ENCODE measurements around the gene ITK. TPM values are rescaled to one million over a fixed set of nuclear protein-coding genes. Genes with fewer than 3 reads are reported as not detected.

ITK gene
- total RNA-seq, 1 donor from 2014 or later: 0.36 TPM

DNA sequence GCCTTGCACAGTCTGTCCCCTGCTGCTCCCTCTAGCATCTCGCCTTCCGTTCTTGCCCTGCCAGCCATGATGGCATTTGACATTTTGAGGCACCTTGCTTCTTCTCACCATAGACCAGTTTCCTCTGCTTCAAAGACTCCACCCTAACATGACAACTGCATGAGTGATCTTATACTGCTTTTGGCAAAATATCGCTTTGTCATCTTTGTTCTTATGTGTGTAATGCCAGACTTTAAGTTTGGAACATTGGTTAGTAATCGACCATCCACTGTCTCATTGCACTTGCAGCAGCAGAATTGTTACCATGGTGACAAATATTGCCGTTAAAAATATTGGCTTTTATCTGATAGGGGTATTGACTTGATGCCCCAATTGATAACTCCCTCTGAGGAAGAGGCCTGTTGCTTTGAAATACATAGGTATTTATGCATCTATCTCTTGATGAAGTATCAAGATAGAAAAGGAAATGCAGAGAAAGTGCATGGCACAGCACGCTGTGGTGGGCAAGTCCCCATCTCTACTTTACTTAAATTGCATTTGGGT is 21.4 kb upstream of the ITK start:
- Histone ChIP-seq H3K36me3 (no peaks in the 10 kb centered on the region), H3K27me3 (ENCODE audit: low read depth) (peaks cover 25% of the 10 kb centered on the region), H3K4me1 (no peaks in the 10 kb centered on the region), H3K4me3 (no peak overlapping the region), H3K9me3 (replicated peaks) (no peaks in the 10 kb centered on the region), H3K27ac (replicated peaks) (no peak overlapping the region)
- intact Hi-C loops (cut with micrococcal nuclease): no loop called here
- TF ChIP-seq, protein P1, sequence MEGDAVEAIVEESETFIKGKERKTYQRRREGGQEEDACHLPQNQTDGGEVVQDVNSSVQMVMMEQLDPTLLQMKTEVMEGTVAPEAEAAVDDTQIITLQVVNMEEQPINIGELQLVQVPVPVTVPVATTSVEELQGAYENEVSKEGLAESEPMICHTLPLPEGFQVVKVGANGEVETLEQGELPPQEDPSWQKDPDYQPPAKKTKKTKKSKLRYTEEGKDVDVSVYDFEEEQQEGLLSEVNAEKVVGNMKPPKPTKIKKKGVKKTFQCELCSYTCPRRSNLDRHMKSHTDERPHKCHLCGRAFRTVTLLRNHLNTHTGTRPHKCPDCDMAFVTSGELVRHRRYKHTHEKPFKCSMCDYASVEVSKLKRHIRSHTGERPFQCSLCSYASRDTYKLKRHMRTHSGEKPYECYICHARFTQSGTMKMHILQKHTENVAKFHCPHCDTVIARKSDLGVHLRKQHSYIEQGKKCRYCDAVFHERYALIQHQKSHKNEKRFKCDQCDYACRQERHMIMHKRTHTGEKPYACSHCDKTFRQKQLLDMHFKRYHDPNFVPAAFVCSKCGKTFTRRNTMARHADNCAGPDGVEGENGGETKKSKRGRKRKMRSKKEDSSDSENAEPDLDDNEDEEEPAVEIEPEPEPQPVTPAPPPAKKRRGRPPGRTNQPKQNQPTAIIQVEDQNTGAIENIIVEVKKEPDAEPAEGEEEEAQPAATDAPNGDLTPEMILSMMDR (IDR thresholded peaks at IDR 0.05; ENCODE audit: borderline replicate concordance): no peak
- no peak for DNase-seq

DNA sequence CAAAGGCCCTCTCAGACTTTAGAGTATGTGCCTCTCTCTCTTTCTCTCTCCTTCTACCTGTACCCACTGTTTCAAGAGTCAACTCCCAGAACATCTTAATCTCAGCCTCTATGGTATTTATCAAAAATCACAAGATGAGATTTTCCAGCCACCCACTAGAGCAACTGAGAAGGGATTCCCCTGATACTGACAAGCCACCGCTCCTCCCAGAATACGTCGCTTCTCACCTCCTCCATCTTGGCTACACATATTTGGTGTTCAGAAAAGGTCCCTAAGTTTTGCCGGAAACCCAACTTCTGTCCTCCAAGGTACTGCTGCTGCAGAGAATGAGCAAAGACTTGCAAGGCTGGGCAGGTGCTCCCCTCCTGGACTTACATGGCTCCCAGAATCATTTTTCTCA is 20.6 kb upstream of the ITK start:
- H3K36me3 ChIP-seq: no peaks in the 10 kb centered on the region
- DNase-seq: no peak
- TF ChIP-seq, protein P1 (IDR thresholded peaks at IDR 0.05; ENCODE audit: borderline replicate concordance): no peak
- H3K27ac ChIP-seq (replicated peaks): no peak overlapping the region
- no peaks in the 10 kb centered on the region for H3K4me1 ChIP-seq
- H3K9me3 ChIP-seq (replicated peaks): no peaks in the 10 kb centered on the region
- peaks cover 31% of the 10 kb centered on the region for H3K27me3 ChIP-seq (ENCODE audit: low read depth)
- H3K4me3 ChIP-seq: no peak overlapping the region
- intact Hi-C loops (cut with micrococcal nuclease): no loop called here

DNA sequence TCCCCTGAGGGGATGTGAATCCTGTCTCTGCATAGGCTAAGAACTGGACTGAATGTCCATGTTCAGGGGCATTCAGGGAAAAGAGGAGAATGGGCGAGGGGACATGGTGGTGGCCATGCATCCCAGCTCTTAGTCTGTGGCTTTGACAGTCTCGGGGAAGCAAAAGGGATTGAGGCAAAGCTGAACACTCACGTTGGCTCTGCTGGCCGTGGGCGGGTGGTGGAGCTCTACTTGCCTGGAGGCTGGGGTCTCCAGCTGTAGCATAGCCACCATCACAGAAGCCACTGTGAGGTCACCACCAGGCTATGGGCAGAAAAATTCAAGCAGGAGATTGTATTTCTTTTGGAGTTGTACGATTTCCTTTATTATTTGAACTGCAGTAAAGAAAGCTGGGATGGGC is 18.6 kb upstream of the ITK start:
- intact Hi-C loops (cut with micrococcal nuclease): no loop called here
- H3K4me1 ChIP-seq: no peaks in the 10 kb centered on the region
- no peak overlapping the region for H3K4me3 ChIP-seq
- H3K27me3 ChIP-seq (ENCODE audit: low read depth): peaks cover 48% of the 10 kb centered on the region
- DNase-seq: no peak
- no peaks in the 10 kb centered on the region for H3K9me3 ChIP-seq (replicated peaks)
- H3K36me3 ChIP-seq: no peaks in the 10 kb centered on the region
- H3K27ac ChIP-seq (replicated peaks): no peak overlapping the region
- TF ChIP-seq, protein P1 (IDR thresholded peaks at IDR 0.05; ENCODE audit: borderline replicate concordance): no peak

DNA sequence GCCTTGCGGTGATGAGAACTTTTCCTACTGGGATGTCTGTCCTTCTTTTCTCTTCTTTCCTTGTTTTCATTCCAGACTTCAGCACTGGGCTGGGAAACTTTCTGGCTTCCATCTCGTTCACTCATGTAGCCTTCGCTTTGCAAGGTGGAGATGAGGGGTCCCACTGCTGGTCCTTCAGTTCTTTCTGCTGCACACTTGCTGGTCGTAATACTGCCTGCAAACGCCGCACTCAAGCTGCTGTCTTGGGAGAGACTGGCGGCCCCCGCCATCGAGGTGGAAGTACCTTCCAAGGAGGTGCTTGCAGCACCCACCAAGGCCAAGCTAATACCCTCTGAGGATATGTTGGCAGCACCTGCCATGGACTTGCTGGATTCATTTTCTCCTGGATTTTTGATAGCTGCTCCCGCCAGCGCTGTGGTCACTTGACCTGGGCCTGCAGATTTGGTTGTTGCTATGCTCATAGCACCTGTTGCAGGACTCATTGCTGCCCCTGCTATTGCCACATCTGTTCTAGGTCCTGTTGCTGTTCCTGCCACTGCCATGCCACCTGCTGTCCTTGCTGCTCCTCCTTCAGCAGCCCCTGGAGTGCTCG is 17.6 kb upstream of the ITK start:
- intact Hi-C loops (cut with micrococcal nuclease): no loop called here
- H3K4me3 ChIP-seq: no peak overlapping the region
- no peaks in the 10 kb centered on the region for H3K36me3 ChIP-seq
- H3K4me1 ChIP-seq: no peaks in the 10 kb centered on the region
- H3K27ac ChIP-seq (replicated peaks): no peak overlapping the region
- no peak for DNase-seq
- H3K9me3 ChIP-seq (replicated peaks): no peaks in the 10 kb centered on the region
- TF ChIP-seq, protein P1 (IDR thresholded peaks at IDR 0.05; ENCODE audit: borderline replicate concordance): no peak
- peaks cover 59% of the 10 kb centered on the region for H3K27me3 ChIP-seq (ENCODE audit: low read depth)

DNA sequence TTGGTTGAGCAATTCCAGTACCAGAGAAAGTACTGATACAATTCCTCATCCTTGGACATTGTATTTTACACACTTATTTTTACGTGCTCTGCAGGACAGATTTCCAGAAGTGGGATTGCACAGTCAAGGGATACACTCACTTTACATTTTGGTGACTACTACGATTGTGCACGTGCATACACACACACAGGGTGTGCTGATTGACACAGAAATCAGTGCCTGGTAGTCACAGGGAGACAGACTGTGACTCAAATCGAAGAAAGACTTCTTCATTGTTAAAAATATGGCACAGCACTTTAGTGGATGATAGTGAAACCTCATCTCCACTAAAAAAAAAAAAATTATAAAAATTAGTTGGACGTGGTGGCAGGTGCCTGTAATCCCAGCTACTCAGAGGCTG is 16.1 kb upstream of the ITK start:
- intact Hi-C loops (cut with micrococcal nuclease): no loop called here
- Histone ChIP-seq H3K4me3 (no peak overlapping the region), H3K4me1 (no peaks in the 10 kb centered on the region), H3K36me3 (no peaks in the 10 kb centered on the region), H3K27me3 (ENCODE audit: low read depth) (peaks cover 71% of the 10 kb centered on the region), H3K9me3 (replicated peaks) (no peaks in the 10 kb centered on the region), H3K27ac (replicated peaks) (no peak overlapping the region)
- TF ChIP-seq, protein P1 (IDR thresholded peaks at IDR 0.05; ENCODE audit: borderline replicate concordance): no peak
- no peak for DNase-seq

Measured in left ventricle myocardium inferior (tissue), 1 donor.